HCT116 (cell line): Measurements from ENCODE around the gene EEF1G. TPM values are rescaled to one million over a fixed set of nuclear protein-coding genes. Genes with fewer than 3 reads are reported as not detected.

Experiments used
- ATAC-seq: fragments of 200-7000 bp; cut with Tn5 transposase; 2 replicates; pipeline ENCODE4 v1.9.1; 2020; ENCODE audit warnings: mild to moderate bottlenecking, moderate library complexity
- BruUV-seq: library from RNA; stranded (reverse); fragments of 400-500 nt; replicated peaks from 2 replicates; lab custom pipeline; 2021; lab: Mats Ljungman, UMichigan
- CTCF ChIA-PET: fragments of 300-600 bp; sonication (Branson Sonifier 250); formaldehyde crosslinking; loops from one replicate; lab custom pipeline; 2021; ENCODE audit warnings: antibody characterized with exemption; lab: Charles Lee
- POLR2A ChIA-PET: fragments of 300-600, 350-600 bp; sonication (Branson Sonifier 250); formaldehyde crosslinking; loops from one replicate; lab custom pipeline; 2021; ENCODE audit warnings: antibody characterized with exemption; lab: Charles Lee
- RAD21 ChIA-PET, 2 experiments: fragments of 300-600 bp; sonication (Branson Sonifier 250); formaldehyde crosslinking; loops; one replicate each; lab custom pipeline; 2023; ENCODE audit warnings: low total read pairs in 2 of 2; ENCODE audit not compliant: uncharacterized antibody in 2 of 2, unreplicated experiment in 2 of 2, low non-redundant PET in 1 of 2; lab: Charles Lee
- DNase-seq: peaks from one replicate; pipeline ENCODE4 v3.0.0-alpha.2; 2010; ENCODE audit warnings: low read depth, low spot score
- H2AFZ ChIP-seq: fragments of 200-600 bp; shearing (Covaris generic), sonication (generic); 2 replicates; pipeline ENCODE4 v1.6.1; 2017; ENCODE audit warnings: low read depth, mixed run types, mixed read lengths, antibody characterized with exemption, low read length; ENCODE audit not compliant: poor library complexity, severe bottlenecking
- H3K27ac ChIP-seq: 2 replicates; pipeline ENCODE4 v1.5.1; 2012; ENCODE audit warnings: low read depth, low read length
- H3K27me3 ChIP-seq: fragments of 200-600 bp; sonication (generic); 2 replicates; pipeline ENCODE4 v1.6.1; 2016; ENCODE audit warnings: mixed run types, low read length, mixed read lengths; ENCODE audit not compliant: insufficient read depth
- H3K36me3 ChIP-seq, 2 experiments: fragments of 200-500 bp in 1 of 2; fragments of 200-600 bp in 1 of 2; sonication (Bioruptor generic) in 1 of 2; sonication (generic) in 1 of 2; 2 replicates each; pipeline versions ENCODE4 v1.5.1 to v1.6.1; 2014 to 2016; ENCODE audit warnings: low read length in 2 of 2, inconsistent platforms in 1 of 2, mixed read lengths in 1 of 2, mixed run types in 1 of 2; ENCODE audit not compliant: insufficient read depth in 2 of 2, control insufficient read depth in 1 of 2
- H3K4me1 ChIP-seq, 2 experiments: fragments of 200-600 bp in 1 of 2; sonication (generic) in 1 of 2; 2 replicates each; pipeline versions ENCODE4 v1.5.1 to v1.6.1; 2012 to 2017; ENCODE audit warnings: low read length in 2 of 2, inconsistent platforms in 1 of 2, mild to moderate bottlenecking in 1 of 2, mixed read lengths in 1 of 2, mixed run types in 1 of 2, moderate library complexity in 1 of 2; ENCODE audit not compliant: insufficient read depth in 2 of 2, control insufficient read depth in 1 of 2
- H3K4me2 ChIP-seq: fragments of 200-600 bp; sonication (generic); 2 replicates; pipeline ENCODE4 v1.6.1; 2017; ENCODE audit warnings: mixed run types, low read length, mixed read lengths
- H3K4me3 ChIP-seq, 2 experiments: fragments of 200-600 bp in 1 of 2; sonication (generic) in 1 of 2; replicated peaks in 1 of 2; 2 replicates each; pipeline ENCODE4 v1.5.1; 2011 to 2016; ENCODE audit warnings: low read length in 2 of 2, control low read depth in 1 of 2, low read depth in 1 of 2, mild to moderate bottlenecking in 1 of 2, mixed read lengths in 1 of 2, mixed run types in 1 of 2
- H3K79me2 ChIP-seq: fragments of 200-600 bp; sonication (generic); 2 replicates; pipeline ENCODE4 v1.6.1; 2017; ENCODE audit warnings: mild to moderate bottlenecking, mixed run types, low read length, moderate library complexity, mixed read lengths; ENCODE audit not compliant: insufficient read depth
- H3K9ac ChIP-seq: fragments of 200-600 bp; sonication (generic); 2 replicates; pipeline ENCODE4 v1.6.1; 2016; ENCODE audit warnings: low read length, mixed read lengths
- H3K9me2 ChIP-seq: fragments of 200-600 bp; sonication (generic), shearing (Covaris generic); 2 replicates; pipeline ENCODE4 v1.6.1; 2017; ENCODE audit warnings: mixed run types, mild to moderate bottlenecking, moderate library complexity; ENCODE audit not compliant: insufficient read depth
- H3K9me3 ChIP-seq, 2 experiments: fragments of 200-500 bp in 1 of 2; fragments of 200-600 bp in 1 of 2; sonication (Bioruptor generic) in 1 of 2; sonication (generic) in 1 of 2; 2 replicates each; pipeline ENCODE4 v1.6.1; 2014 to 2017; ENCODE audit warnings: low read length in 2 of 2, mixed read lengths in 2 of 2, inconsistent platforms in 1 of 2, low read depth in 1 of 2, mild to moderate bottlenecking in 1 of 2, mixed run types in 1 of 2, moderate library complexity in 1 of 2; ENCODE audit not compliant: control insufficient read depth in 1 of 2, insufficient read depth in 1 of 2
- H4K20me1 ChIP-seq: fragments of 200-600 bp; sonication (generic), shearing (Covaris generic); 2 replicates; pipeline ENCODE4 v1.6.1; 2017; ENCODE audit warnings: mixed run types, mild to moderate bottlenecking, moderate library complexity; ENCODE audit not compliant: insufficient read depth
- ATF3 ChIP-seq: IDR thresholded peaks from 2 replicates; pipeline ENCODE4 v1.6.1; 2012
- CEBPB ChIP-seq: IDR thresholded peaks from 2 replicates; pipeline ENCODE4 v1.6.1; 2012; ENCODE audit warnings: low read depth
- CTCF ChIP-seq, 3 experiments: fragments of 200-600 bp in 1 of 3; sonication (generic) in 1 of 3; IDR thresholded peaks in 2 of 3; conservative IDR thresholded peaks in 1 of 3; 2 replicates each; pipeline ENCODE4 v1.5.1; 2012 to 2017; ENCODE audit warnings: low read depth in 2 of 3, low read length in 2 of 3, antibody characterized with exemption in 1 of 3, borderline replicate concordance in 1 of 3, control low read depth in 1 of 3, mild to moderate bottlenecking in 1 of 3, mixed read lengths in 1 of 3, mixed run types in 1 of 3, moderate library complexity in 1 of 3; ENCODE audit not compliant: insufficient read depth in 1 of 3
- EZH2 ChIP-seq: fragments of 200-600 bp; sonication (generic); IDR thresholded peaks from 2 replicates; pipeline ENCODE4 v1.6.1; 2017; ENCODE audit warnings: antibody characterized with exemption, mixed run types
- POLR2AphosphoS5 ChIP-seq: IDR thresholded peaks from 2 replicates; pipeline ENCODE4 v1.6.1; 2011; ENCODE audit warnings: mild to moderate bottlenecking, low read depth, low read length, moderate library complexity
- SP1 ChIP-seq: IDR thresholded peaks from 2 replicates; pipeline ENCODE4 v1.6.1; 2012; ENCODE audit warnings: low read depth
- TCF7L2 ChIP-seq: IDR thresholded peaks from 2 replicates; pipeline ENCODE4 v1.7.0; 2011; ENCODE audit warnings: borderline replicate concordance, inconsistent platforms; ENCODE audit not compliant: insufficient read depth, insufficient read length; ENCODE audit errors: extremely low read depth
- YY1 ChIP-seq: IDR thresholded peaks from 2 replicates; pipeline ENCODE4 v1.6.1; 2011; ENCODE audit warnings: low read length, low read depth, moderate library complexity, mild to moderate bottlenecking; ENCODE audit not compliant: insufficient replicate concordance; ENCODE audit errors: extremely low read depth
- intact Hi-C: fragments of 100-400 bp; cut with micrococcal nuclease; formaldehyde crosslinking; loops from 2 replicates; pipeline ENCODE4 v1.10.0; 2022
- total RNA-seq: library from RNA; stranded (reverse); gene quantifications from one replicate; pipeline ENCODE4 v1.2.1, GENCODE V29; 2021; ENCODE audit not compliant: unreplicated experiment

Gene EEF1G
- total RNA-seq, 1 experiment from 2014 or later, result 1,901 TPM

DNA sequence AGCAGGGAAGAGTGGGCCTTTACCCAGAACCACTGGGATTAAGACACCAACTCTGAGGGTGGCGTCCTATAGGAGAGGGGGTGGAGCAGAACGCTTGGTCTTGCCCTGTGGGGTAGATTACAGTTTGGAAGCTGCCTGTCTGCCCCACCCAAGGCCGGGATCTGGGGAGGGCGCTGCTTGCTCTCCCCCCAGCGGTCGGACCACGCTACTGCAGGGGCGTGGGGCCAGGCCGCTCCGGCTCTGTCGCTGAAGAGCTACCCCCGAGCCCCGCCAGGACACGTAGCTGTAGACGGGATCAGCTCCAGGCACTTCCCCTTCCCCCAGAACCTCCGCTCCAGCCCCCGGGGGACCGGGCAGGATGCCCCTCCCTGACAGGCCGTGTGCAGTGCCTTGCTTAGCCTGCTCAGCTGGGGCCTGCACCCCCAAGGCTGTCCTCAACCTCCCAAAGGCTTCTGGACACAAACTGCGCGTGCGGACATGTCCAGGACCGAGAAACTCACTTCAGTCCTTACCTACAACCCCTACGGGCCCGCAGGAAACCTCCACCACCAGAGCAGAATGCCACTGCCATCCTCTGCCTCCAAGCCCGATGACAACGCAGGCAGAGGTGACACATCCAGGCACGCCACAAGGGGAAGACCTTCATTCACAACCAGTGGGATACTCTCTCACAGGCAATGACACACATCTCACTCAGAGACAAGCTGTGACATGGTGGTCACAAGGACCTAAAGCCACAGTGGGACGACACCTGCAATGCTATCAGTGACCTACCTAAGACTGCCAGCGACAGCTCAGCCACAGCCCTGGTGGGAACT lies 30.7 kb downstream of the EEF1G start:
- ChIA-PET RAD21 (interaction anchor here (0.7 to 2.7 kb wide), 14 partner anchors 10 to 150 kb away, joined by 3 to 27 read pairs (median 6); no protein-coding TSS in a partner anchor), CTCF (interaction anchor here (0.6 to 3.6 kb wide), 22 partner anchors 10 to 147 kb away, joined by 3 to 62 read pairs (median 9); partner anchors contain the start of genes C11orf98, CSKMT, EEF1G and MTA2)
- no peak for TF ChIP-seq CEBPB
- no peak for TF ChIP-seq YY1
- no peak for TF ChIP-seq TCF7L2
- no peak for TF ChIP-seq SP1
- TF ChIP-seq POLR2AphosphoS5, result peak; percentile 41; the same call in 1 of the 2 replicates
- no peak for TF ChIP-seq ATF3
- TF ChIP-seq EZH2, result no peak
- peak in 2 of 3 experiments; percentile 95 to 99; a peak in 4 of 6 replicates for TF ChIP-seq CTCF (IDR thresholded peaks at IDR 0.05 in 2 of 3, conservative IDR thresholded peaks at IDR 0.05 in 1 of 3; ENCODE audit: borderline replicate concordance in 1 of 3, insufficient read depth in 1 of 3, low read depth in 2 of 3, low read length in 2 of 3)

More for the DNA sequence above, 30.7 kb downstream of the EEF1G start:
- H3K4me2 ChIP-seq, result peak overlapping the region; percentile 100
- H3K9ac ChIP-seq, result peak overlapping the region; percentile 100
- POLR2A ChIA-PET, result interaction anchor here (0.6 to 3.1 kb wide), 15 partner anchors 9 to 298 kb away, joined by 3 to 22 read pairs (median 5); partner anchors contain the start of genes EEF1G and TUT1
- peaks cover 86% of the 10 kb centered on the region for H3K79me2 ChIP-seq
- DNase-seq, result peak; percentile 54
- H3K9me2 ChIP-seq, result no peaks in the 10 kb centered on the region
- peaks cover 19% of the 10 kb centered on the region; the same call in 1 of the 2 replicates for H4K20me1 ChIP-seq
- H3K4me3 ChIP-seq, result peak overlapping the region; percentile 91 to 98
- no peaks in the 10 kb centered on the region for H3K27me3 ChIP-seq
- H3K36me3 ChIP-seq, result no peaks in the 10 kb centered on the region
- BruUV-seq, result no TSS peak
- peaks cover 69 to 84% of the 10 kb centered on the region in 2 experiments for H3K4me1 ChIP-seq
- no peak overlapping the region for H2AFZ ChIP-seq
- peak; percentile 47 for ATAC-seq
- H3K9me3 ChIP-seq, result no peaks in the 10 kb centered on the region
- intact Hi-C loops, result loop anchor here (1.0 to 2.0 kb wide), 3 partner anchors 46 to 162 kb away; no protein-coding TSS in a partner anchor
- peak overlapping the region; percentile 95 for H3K27ac ChIP-seq
